ENCODE data around the gene PACS2. TPM values are rescaled to one million over a fixed set of nuclear protein-coding genes. Genes with fewer than 3 reads are reported as not detected.

PACS2 gene
- total RNA-seq, 1 experiment from 2014 or later: 43.3 TPM

- H3K4me2 ChIP-seq: no peak overlapping the region
- no TSS peak for BruUV-seq (replicated peaks)
- intact Hi-C loops (cut with micrococcal nuclease; ENCODE audit: unreplicated experiment): no loop called here
- H3K9me3 ChIP-seq (ENCODE audit: insufficient read depth, low read depth): no peaks in the 10 kb centered on the region
- no peak overlapping the region for H3K4me3 ChIP-seq
- H2AFZ ChIP-seq: no peak overlapping the region
- no peaks in the 10 kb centered on the region for H3K79me2 ChIP-seq (ENCODE audit: low read depth)
- no peaks in the 10 kb centered on the region for H3K4me1 ChIP-seq (replicated peaks; ENCODE audit: insufficient read depth)
- no peaks in the 10 kb centered on the region for H3K27me3 ChIP-seq (ENCODE audit: insufficient read depth, low read depth)
- DNase-seq: no peak
- ChIA-PET CTCF (no interaction called here), POLR2A (ENCODE audit: unreplicated experiment) (no interaction called here)
- H3F3A ChIP-seq (ENCODE audit: insufficient read depth, low read depth): no peaks in the 10 kb centered on the region
- no peak overlapping the region for H3K27ac ChIP-seq
- TF ChIP-seq CTCF (conservative IDR thresholded peaks at IDR 0.05) (no peak), EZH2 (IDR thresholded peaks at IDR 0.05; ENCODE audit: low read depth) (no peak)
- H4K20me1 ChIP-seq (ENCODE audit: insufficient read depth): no peaks in the 10 kb centered on the region
- H3K9me2 ChIP-seq (ENCODE audit: insufficient read depth): no peaks in the 10 kb centered on the region
- H3K36me3 ChIP-seq (ENCODE audit: low read depth): no peaks in the 10 kb centered on the region
Measured at GRCh38 chr14:105386581-105387529, 72.3 kb downstream of the PACS2 start.

GRCh38 chr14:105387530-105387922 is 73.0 kb downstream of the PACS2 start:
- POLR2A ChIA-PET (ENCODE audit: unreplicated experiment): no interaction called here
- H3K9me3 ChIP-seq (ENCODE audit: insufficient read depth, low read depth): no peaks in the 10 kb centered on the region
- no peak overlapping the region for H3K4me2 ChIP-seq
- H3K4me3 ChIP-seq: no peak overlapping the region
- H3F3A ChIP-seq (ENCODE audit: insufficient read depth, low read depth): no peaks in the 10 kb centered on the region
- H3K27me3 ChIP-seq (ENCODE audit: insufficient read depth, low read depth): no peaks in the 10 kb centered on the region
- intact Hi-C loops (cut with micrococcal nuclease; ENCODE audit: unreplicated experiment): no loop called here
- DNase-seq: no peak
- H3K9me2 ChIP-seq (ENCODE audit: insufficient read depth): no peaks in the 10 kb centered on the region
- BruUV-seq (replicated peaks): no TSS peak
- no peak overlapping the region for H2AFZ ChIP-seq
- no peak overlapping the region for H3K27ac ChIP-seq
- H3K4me1 ChIP-seq (replicated peaks; ENCODE audit: insufficient read depth): no peaks in the 10 kb centered on the region
- TF ChIP-seq CTCF (conservative IDR thresholded peaks at IDR 0.05) (no peak), EZH2 (IDR thresholded peaks at IDR 0.05; ENCODE audit: low read depth) (no peak)
- no peaks in the 10 kb centered on the region for H3K79me2 ChIP-seq (ENCODE audit: low read depth)
- H4K20me1 ChIP-seq (ENCODE audit: insufficient read depth): no peaks in the 10 kb centered on the region
- CTCF ChIA-PET: no interaction called here
- no peaks in the 10 kb centered on the region for H3K36me3 ChIP-seq (ENCODE audit: low read depth)

- Histone ChIP-seq H3K9me2 (ENCODE audit: insufficient read depth) (no peaks in the 10 kb centered on the region), H4K20me1 (ENCODE audit: insufficient read depth) (no peaks in the 10 kb centered on the region), H3K79me2 (ENCODE audit: low read depth) (no peaks in the 10 kb centered on the region), H3K36me3 (ENCODE audit: low read depth) (no peaks in the 10 kb centered on the region), H3K4me2 (no peak overlapping the region), H3F3A (ENCODE audit: insufficient read depth, low read depth) (no peaks in the 10 kb centered on the region), H2AFZ (no peak overlapping the region), H3K4me1 (replicated peaks; ENCODE audit: insufficient read depth) (no peaks in the 10 kb centered on the region), H3K27me3 (ENCODE audit: insufficient read depth, low read depth) (no peaks in the 10 kb centered on the region), H3K4me3 (no peak overlapping the region), H3K27ac (no peak overlapping the region), H3K9me3 (ENCODE audit: insufficient read depth, low read depth) (no peaks in the 10 kb centered on the region)
- intact Hi-C loops (cut with micrococcal nuclease; ENCODE audit: unreplicated experiment): no loop called here
- TF ChIP-seq CTCF (conservative IDR thresholded peaks at IDR 0.05): no peak
- no peak for TF ChIP-seq EZH2 (IDR thresholded peaks at IDR 0.05; ENCODE audit: low read depth)
- CTCF ChIA-PET: no interaction called here
- POLR2A ChIA-PET (ENCODE audit: unreplicated experiment): no interaction called here
- no TSS peak for BruUV-seq (replicated peaks)
- DNase-seq: no peak
Measured at GRCh38 chr14:105388110-105388951, 73.8 kb downstream of the PACS2 start.

Data from PC-9 (cell line).